NCI-H2107 treated with DMSO at 0.1 percent for 48 hours (cell line): Measurements from ENCODE around the gene AGK.
A peak's percentile ranks its signal among the peaks of the same experiment; 100 is the strongest.

Experiments used
- DNase-seq: peaks from one replicate; lab custom pipeline; 2025; ENCODE audit not compliant: unreplicated experiment; lab: John Stamatoyannopoulos, UW

Gene AGK, protein sequence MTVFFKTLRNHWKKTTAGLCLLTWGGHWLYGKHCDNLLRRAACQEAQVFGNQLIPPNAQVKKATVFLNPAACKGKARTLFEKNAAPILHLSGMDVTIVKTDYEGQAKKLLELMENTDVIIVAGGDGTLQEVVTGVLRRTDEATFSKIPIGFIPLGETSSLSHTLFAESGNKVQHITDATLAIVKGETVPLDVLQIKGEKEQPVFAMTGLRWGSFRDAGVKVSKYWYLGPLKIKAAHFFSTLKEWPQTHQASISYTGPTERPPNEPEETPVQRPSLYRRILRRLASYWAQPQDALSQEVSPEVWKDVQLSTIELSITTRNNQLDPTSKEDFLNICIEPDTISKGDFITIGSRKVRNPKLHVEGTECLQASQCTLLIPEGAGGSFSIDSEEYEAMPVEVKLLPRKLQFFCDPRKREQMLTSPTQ

DNA sequence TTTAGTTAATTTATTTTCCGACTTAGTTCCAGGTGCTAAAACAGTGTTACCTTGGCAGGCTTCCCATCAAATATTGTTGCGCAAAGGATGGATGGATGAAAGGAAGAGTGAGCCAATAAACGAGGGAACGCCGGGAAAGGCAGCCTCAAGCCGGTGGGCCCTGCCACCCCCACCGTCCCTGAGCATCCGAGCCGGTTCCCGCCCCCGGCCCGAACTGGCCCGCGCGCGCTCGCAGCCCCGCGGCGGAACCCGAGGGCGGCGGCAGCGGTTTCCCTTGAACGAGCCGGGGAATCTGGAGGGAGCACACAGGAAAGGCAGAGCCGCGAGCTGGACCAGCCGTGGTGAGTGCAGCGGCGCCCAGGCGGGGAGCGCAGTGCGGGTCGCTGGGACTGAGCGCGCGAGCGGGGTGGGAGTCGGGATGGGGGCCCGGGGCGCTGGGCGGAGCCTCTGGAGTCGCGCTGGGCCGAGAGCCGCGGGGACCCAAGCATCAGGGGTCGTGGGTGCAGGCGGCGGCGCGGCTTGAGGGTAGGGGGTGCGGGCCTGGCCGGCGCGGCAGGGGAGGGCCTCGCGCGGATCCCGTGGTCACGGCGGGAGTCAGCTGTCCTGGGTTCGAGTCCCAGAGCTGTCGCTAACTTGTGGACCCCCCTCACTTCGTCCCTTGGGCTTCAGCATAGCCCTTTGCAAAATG is at the start of gene AGK:
TSS of gene AGK (plus strand) at position 317 of the 688 bp plus-strand sequence. CDS start 4,057 bp downstream, outside the sequence.
- peak; percentile 63 for DNase-seq

DNA sequence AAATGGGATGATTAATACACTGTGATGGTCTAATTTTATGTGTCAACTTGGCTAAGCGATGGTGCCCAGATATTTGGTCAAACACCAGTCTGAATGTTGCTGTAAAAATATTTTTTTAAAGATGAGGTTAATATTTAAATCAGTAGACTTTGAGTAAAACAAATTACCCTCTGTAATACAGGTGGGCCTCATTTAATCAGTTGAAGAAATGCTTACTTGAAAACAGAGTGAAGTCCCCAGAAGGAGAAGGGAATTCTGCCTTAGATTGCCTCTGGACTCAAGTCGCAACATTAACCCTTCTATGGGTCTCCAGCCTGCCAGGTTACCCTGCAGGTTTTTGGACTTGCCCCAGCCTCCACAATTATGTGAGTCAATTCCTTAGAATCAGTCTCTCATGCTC is 49.8 kb upstream of the AGK start:
- no peak for DNase-seq

DNA sequence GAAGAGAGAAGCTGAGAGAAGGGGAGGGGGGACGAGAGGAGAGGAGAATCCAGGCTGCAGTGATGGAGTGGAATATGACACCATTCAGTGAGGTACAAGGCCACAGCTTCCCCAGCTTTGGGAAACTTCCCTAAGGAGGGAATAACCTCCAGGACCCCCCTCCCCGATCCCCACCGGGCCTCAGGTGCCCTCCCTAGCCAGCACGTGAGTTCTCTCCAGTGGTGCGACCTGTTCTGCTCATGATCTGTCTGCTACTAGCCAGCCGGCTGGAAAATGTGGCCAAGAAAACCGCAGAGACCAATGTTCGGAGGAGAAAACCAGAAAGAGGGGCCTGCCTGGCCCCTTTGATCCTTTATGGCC is 39.9 kb upstream of the AGK start:
- DNase-seq, result no peak

DNA sequence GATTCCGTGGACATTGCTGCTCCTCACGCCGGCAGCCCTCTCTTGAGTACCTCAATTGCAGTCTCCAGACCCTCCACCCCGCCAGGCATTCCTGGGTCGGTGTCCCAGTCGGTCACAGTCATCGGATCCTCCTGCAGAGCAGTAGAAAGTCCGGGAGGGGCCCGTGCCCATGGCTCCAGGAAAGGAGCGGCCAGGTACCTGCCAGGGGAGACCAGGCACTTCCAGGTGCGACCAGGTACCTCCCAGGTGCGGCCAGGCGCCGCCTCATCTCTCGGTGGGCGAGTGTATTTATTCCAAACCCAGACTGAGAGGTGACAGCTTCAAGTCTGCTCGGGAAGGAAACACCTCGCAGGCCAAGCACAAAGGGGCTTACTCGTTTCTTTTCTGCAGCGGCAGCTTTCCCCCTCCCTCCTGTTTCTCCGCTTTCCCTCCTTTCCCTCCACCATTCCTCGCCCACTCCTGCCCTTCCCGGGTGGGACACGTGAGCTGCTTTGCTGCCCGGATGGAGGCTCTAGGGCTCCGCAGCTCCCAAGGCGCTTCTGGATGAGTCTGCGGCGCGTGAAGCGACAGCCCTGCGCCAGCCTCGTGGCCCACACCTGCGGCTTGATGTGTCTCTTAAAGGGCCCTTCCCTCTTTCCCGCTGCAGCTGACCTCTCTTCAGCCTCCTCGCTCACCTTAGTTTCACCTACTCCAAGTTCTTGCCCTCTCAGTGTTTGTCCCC is 39.4 kb upstream of the AGK start:
- no peak for DNase-seq

DNA sequence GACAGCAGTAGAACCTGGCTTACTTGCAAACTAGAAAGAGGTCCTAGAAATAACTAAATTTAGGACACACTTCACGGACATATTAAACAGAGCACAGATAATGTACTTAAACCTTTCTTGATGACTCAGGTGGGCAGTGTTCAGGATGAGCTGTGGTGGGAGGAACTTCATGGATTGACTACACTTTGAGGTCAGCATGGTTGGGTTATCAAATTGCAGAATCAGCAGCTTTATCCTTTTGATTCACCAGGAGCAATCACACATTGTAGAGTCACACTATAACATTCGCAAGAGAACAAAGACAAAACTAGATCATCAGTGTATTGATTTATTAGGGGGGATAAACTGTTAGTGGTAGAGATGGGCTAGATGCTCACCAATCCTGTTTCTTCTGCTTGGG is 38.6 kb upstream of the AGK start:
- no peak for DNase-seq

DNA sequence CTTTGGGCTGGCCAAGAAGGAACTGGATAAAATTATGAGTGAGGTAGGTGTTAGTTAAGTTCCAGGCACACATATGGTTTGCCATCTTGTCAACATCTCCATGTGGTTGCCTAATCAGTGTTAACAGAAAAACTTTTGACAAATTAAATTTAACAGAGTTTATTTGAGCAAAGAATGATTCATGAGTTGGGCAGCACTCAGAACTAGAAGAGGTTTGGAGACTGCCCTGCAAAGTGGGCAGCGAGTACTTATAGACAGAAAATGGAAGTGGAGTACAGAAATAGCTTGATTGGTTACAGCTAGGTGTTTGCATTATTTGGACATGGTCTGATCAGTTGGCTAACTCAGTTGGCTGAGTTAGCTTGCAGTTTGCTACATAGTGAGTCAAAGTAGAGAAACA is 37.5 kb upstream of the AGK start:
- DNase-seq, result no peak

DNA sequence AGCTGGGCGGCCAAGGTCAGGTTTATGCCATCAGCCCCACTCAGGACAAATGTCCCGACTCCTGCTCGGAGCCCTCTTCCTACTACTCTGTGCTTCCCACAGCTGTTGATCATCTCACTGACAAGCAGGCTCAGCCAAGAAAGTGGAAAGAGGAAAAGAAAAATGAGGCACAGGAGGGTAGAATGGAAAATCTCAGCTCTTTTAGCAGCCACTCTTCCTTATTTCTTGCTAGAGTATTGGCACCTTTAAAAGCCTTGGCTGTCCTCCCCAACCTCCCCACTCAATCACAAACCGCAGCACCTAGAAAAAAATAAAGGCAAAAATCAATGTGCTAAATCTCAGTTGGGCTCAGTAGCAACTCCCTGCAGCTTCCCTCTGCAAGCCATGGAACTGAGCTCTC is 35.3 kb upstream of the AGK start:
- no peak for DNase-seq

DNA sequence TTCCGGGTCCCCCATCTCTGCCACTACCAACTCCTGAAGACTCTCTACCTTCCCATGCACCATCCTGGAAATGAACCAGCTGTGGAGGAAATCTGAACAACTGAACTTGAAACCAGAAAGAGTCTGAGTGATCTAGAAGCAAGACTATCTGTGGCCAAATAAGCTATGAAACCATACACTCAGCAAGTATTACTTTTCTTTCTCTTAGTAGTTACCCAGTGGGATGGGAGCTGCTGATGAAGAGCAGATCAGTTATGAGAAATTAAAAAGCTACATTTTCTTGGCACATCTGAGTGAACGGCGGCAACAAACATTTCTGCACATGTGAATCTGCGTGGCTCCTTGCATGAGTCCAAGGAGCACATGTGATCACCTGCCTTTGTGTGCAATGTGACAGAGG is 31.6 kb upstream of the AGK start:
- no peak for DNase-seq

DNA sequence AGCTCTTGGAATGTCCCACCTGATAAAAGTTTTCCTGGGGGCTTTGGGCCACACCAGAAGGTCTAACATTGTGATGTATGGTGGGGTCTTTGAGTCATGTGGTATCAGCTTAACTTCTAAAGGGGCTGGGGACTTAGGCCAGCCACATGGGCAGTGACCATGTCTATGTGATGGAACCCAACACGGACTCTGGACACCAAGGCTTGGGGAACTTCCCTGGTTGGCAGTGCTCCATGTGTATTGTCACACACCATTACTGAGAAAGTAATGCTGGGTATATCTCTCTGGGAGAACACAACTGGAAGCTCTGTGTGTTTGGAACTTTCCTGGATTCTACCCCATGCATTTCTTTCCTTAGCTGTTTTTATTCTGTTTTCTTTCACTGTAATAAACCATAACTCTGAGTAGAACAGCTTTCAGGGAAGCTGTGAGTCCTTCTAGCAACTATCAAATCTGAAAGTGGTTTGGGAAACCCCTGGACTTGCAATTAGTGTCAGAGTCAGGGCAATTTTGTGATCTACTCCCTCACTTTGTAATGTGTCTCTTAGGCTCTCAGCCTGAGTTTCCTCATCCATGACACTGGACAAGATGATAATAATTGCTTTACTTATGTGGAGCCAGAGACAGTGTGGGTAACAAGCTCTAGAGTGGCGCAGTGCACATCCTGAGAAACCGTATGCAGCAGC is 28.4 kb upstream of the AGK start:
- DNase-seq, result no peak

DNA sequence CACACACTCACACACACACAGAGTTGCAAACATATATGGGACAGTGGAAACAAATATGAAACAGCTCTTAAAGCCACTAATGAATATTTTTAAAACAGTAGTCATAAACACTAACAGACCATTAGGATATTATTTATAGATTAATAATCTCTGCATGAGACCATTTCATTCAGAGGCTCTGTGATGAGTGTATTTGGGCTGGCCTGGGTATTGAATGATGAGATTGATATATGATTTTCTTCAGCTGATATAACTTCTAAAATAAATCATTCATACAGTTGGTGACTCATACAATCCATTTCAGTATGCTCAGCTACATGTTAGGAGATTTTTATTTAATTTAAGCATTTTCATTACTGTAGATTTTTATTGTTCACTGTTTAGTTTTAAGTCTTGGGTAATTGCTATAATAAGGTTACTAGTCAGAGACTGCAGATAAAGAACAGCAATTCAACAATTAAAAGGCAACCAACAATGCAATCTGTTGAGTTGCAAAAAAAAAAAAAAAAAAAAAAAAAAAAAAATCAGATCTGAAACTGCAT is 25.2 kb upstream of the AGK start:
- no peak for DNase-seq

DNA sequence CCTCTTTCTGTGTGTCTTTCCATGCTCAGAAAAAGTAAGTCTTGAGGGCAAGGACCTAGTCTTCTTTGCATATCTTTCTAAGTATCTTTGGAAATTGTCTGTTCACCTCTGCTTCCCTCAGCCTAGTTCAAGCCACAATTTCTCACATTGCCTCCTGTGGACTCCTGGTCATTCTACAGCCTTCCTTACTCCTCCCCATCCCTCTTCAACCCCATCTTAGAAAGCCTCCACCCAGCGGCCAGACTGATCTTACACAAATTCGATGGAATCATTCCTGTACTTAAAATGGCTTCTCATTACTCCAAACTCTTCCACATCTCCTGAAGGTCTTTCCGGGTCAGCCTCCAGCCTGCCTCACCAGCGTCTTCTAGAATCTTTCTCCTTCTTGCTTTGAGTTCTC is 24.1 kb upstream of the AGK start:
- no peak for DNase-seq

DNA sequence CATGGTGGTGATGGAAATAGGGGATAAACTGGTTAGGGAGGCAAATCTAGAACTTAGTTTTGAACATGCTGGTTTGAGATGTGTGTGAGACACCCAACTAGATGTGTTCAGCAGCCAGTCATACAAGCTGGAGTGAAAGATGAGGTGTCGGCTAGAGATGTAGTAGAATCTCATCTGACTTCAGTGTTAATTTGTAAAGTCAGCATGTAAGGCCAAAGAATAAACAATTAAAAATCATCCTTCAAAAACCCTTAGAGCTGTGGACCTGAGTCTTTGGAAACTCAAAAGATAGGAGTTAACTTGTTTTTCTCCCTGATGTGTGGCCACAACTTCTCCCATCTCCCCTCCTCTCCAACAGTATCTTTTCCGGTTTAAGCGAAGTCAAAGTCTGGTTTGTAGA is 22.8 kb upstream of the AGK start:
- DNase-seq, result no peak

DNA sequence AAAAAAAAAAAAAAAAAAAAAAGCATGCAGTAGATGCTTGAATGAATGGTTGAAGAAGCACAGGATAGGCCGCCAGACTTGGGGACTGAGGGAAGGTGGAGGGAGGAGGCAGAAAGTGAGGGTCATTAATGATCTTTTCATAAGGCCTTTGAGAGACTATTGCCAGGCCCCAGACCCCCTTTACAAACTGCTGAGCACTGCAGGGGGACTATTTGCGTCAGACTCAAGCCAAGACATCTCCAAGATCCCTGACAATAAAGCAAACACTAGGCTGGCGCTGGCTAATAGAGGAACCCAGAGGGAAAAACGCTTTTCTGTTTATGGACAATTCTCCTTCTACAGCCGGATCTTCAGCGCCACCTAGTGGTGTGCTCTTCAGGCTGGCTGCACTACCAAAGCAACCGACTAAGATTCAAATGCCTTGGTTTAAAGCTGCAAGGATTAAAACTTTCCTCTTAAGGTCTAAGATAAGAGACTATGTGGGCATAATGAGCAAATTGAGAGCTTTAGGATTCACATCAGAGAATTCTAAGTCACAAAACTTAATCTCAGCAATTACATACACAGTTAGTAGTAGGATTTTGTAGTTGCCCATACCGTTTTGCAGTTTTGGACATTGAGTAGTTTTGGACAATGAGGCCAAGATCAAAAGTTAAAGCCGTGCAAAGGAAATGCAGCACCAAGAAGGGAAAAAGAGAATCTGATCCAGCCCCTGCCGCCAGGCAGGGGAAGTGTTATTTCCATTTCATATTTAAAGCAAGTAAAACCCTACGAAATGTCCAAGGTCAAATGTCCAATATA is 17.9 kb upstream of the AGK start:
- peak; percentile 95 for DNase-seq

DNA sequence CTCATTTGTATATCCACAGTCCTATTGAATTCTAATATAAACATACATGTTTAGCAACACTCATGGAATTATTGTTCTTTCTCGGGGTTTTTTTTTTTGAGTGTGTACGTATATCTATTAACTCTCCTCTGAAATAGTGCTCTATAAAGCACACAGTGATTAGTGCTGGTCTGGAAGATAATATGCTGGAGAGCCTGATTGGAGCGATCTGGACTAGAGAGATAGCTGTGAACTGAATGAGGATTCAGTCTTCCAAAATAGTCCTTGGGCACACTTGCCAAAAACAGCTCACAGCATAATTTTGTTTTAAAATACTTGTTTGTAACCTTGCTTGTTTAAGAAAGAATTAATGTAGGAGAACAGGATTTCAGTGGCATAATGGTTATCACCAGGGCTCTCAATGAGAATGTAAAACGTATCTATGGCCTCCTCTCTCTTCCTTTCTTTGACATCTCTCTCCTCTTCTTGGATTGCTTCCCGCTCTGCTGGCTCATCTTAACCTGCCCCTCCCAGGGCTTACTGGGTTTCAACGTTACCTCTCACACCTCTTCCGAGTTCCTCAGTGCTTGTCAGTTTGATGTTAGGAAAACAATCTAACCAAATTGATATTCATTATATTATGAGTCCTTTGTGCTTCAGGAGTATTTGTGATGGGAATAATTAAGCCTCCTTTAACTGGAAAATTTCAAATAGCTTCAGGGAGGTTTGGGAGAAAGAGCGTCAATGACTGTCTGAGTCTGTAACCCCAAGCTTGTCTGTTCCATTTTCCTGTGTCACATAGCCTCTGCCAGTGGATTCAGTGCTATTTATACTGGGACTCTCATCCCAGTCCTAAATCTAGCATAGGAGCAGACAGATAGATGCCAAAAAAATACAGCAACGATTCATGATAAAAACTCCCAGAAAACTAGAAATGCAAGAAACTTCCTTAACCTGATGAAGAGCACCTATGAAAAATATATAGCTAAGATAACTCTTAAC is 16.2 kb upstream of the AGK start:
- DNase-seq, result no peak

DNA sequence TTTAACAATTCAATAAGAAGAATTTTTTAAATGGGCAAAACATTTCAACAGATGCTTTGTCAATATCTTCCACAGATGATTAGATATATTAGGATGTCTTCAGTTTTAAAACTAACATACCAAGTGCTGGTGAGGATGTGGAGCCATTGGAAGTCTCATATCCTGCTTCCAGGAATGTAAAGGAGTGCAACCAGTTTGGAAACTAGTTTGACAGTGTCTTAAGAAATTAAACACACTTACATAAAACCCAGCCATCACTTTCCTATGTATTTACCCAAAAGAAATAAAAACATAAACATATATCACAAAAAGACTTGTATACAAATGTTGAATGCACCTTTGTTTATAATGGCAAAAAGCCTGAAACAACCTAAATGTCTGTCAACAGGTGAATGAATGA is 13.3 kb upstream of the AGK start:
- no peak for DNase-seq

DNA sequence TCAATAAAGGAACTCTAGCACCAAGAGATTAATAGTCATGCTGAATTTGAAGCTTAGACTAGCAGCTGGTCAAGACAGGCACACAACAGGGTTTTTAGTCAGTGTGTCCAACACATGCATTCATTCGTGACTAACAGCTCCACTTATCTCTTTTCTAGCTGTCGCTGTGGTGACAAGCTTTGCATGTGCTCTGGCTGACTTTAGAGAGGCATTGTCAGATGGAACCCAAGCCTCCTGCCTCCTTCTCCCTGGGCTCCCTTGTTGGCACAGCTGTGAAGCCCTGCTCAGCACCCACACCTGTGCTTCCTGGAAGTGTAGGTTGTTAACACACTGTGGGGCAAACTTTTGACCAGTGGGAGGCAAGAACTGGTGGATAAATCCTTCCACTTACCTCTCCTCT is 9.8 kb upstream of the AGK start:
- DNase-seq, result peak; percentile 78

DNA sequence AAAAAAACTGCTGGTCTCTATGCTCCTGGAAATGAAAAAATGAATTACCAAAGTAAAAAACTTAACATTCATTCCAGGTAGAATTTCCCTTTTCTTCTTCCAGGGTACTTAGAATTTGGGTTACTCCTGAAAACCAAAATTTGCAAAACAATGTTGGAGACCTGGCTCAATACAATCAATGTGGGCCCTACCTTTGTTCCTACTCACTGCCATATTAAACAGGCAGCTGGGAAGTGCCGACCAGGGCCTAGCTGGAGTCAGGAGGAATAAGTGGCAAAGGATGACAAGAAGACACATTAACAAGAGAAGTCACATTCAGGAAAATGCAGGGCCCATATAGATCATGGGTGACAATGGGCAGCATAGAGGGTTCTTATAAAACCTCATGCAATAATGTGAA is 6.4 kb upstream of the AGK start:
- DNase-seq, result no peak

DNA sequence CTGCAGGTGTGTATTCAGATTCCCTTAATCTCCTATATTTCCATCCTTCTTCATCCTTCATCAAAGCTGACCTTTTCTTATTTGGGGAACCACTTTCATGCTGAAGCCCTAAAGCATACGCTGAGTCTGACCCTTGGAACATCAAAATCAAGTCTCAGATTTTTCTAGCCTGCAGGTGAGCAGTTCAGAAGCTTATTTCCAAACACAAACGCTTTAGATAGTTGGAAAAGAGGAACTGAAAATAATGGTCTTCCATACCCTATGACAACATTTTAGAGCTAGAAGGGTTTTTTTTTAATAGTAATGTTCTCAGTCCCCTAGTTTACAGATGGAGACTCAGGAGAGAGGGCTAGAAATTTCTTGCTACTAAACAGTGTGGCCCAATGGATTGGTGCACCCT is 1.6 kb upstream of the AGK start:
- DNase-seq, result no peak

DNA sequence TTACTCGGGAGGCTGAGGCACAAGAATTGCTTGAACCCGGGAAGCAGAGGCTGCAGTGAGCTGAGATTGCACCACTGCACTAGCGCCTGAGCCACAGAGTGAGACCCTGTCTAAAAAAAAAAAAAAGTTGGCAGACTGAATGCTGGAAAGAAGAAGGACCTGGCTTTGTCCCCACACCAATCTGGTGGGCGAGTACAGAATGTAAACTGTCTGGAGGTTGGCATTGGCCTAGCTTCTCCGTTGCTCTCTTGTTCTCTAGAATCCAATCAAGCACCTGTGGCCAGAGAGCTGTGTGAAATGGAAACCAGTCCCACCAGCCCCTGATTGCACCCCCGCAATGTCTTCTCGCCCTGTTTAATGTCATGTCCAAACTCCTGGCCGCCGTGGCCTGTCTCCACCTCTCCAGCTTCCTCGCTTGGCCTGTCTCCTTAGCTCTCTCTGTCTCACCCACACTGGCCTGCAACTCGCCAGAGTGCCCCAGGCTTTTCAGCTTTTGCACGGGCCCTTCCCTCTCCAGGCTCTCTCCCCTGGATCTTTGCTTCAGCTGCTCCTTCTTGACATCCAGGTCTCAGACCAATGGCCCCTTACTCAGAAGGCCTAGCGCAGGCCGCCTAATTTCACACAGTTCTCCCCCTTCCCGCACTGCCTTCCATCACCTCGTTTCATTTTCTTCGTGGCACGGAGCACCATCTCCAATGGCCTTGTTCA is 670 bp upstream of the AGK start:
- DNase-seq, result no peak
